NCI-H146 treated with DMSO at 0.1 percent for 48 hours (cell line): ENCODE measurements around the gene NFIA.

Source experiments
- DNase-seq: peaks from one replicate; lab custom pipeline; 2025; ENCODE audit not compliant: unreplicated experiment; lab: John Stamatoyannopoulos, UW

Gene NFIA

GRCh38 chr1:61322769-61323168, 240.4 kb downstream of the NFIA start:
- DNase-seq: no peak

GRCh38 chr1:61323681-61324328, 241.4 kb downstream of the NFIA start:
- DNase-seq: no peak

GRCh38 chr1:61326713-61327112, 244.4 kb downstream of the NFIA start:
- DNase-seq: no peak

- DNase-seq: no peak
These were observed 245.1 kb downstream of the NFIA start for GRCh38 chr1:61327436-61327835.

- no peak for DNase-seq
These were observed 247.2 kb downstream of the NFIA start for GRCh38 chr1:61329556-61329955.

GRCh38 chr1:61330018-61330417, 247.7 kb downstream of the NFIA start:
- no peak for DNase-seq

GRCh38 chr1:61330571-61330970, 248.2 kb downstream of the NFIA start:
- DNase-seq: no peak

- no peak for DNase-seq
These were observed 249.9 kb downstream of the NFIA start for GRCh38 chr1:61332196-61332753.

GRCh38 chr1:61332796-61333195, 250.4 kb downstream of the NFIA start:
- DNase-seq: no peak

- DNase-seq: no peak
These were observed 252.6 kb downstream of the NFIA start for GRCh38 chr1:61334718-61335589.

GRCh38 chr1:61337037-61337436, 254.7 kb downstream of the NFIA start:
- DNase-seq: no peak

GRCh38 chr1:61337441-61337951, 255.1 kb downstream of the NFIA start:
- no peak for DNase-seq

- no peak for DNase-seq
These were observed 255.9 kb downstream of the NFIA start for GRCh38 chr1:61337981-61338848.

GRCh38 chr1:61338899-61339298, 256.5 kb downstream of the NFIA start:
- peak; percentile 13 for DNase-seq

- DNase-seq: no peak
These were observed 259.1 kb downstream of the NFIA start for GRCh38 chr1:61341426-61341825.

GRCh38 chr1:61343734-61344420, 261.5 kb downstream of the NFIA start:
- no peak for DNase-seq

- DNase-seq: no peak
These were observed 262.3 kb downstream of the NFIA start for GRCh38 chr1:61344696-61345095.

GRCh38 chr1:61348025-61348665, 265.8 kb downstream of the NFIA start:
- DNase-seq: no peak

- DNase-seq: no peak
These were observed 270.6 kb downstream of the NFIA start for GRCh38 chr1:61352845-61353435.
